NCI-H2196 (cell line): Measurements from ENCODE around the gene PDHX.

Source experiments
- DNase-seq: peaks from one replicate; lab custom pipeline; 2025; ENCODE audit not compliant: unreplicated experiment; lab: John Stamatoyannopoulos, UW

PDHX gene

GRCh38 chr11:35042913-35043312, 126.5 kb downstream of the PDHX start:
- no peak for DNase-seq

- no peak for DNase-seq
Measured at GRCh38 chr11:35043936-35044335, 127.5 kb downstream of the PDHX start.

GRCh38 chr11:35045236-35045820, 128.9 kb downstream of the PDHX start:
- DNase-seq: no peak
